NCI-H2171 treated with DMSO at 0.1 percent for 48 hours (cell line): ENCODE data around the gene DUSP7.

Experiments used
- DNase-seq: peaks from one replicate; lab custom pipeline; 2025; lab: John Stamatoyannopoulos, UW

DUSP7 gene

GRCh38 chr3:52086461-52086860 is 30.1 kb upstream of the DUSP7 start:
- no peak for DNase-seq

GRCh38 chr3:52085681-52086282 is 29.4 kb upstream of the DUSP7 start:
- DNase-seq, result no peak

- no peak for DNase-seq
Observed at GRCh38 chr3:52084954-52085680, 28.7 kb upstream of the DUSP7 start.

GRCh38 chr3:52084216-52084945 is 28.0 kb upstream of the DUSP7 start:
- no peak for DNase-seq

GRCh38 chr3:52083556-52084087 is 27.3 kb upstream of the DUSP7 start:
- DNase-seq, result no peak

- DNase-seq, result no peak
Observed at GRCh38 chr3:52082951-52083350, 26.6 kb upstream of the DUSP7 start.

- DNase-seq, result no peak
Observed at GRCh38 chr3:52080830-52081719, 24.7 kb upstream of the DUSP7 start.

- no peak for DNase-seq
Observed at GRCh38 chr3:52079958-52080357, 23.6 kb upstream of the DUSP7 start.

- no peak for DNase-seq
Observed at GRCh38 chr3:52078781-52079560, 22.6 kb upstream of the DUSP7 start.

GRCh38 chr3:52077925-52078324 is 21.6 kb upstream of the DUSP7 start:
- no peak for DNase-seq

- DNase-seq, result no peak
Observed at GRCh38 chr3:52076896-52077780, 20.8 kb upstream of the DUSP7 start.

GRCh38 chr3:52073490-52073889 is 17.1 kb upstream of the DUSP7 start:
- DNase-seq, result no peak

- DNase-seq, result no peak
Observed at GRCh38 chr3:52072471-52072870, 16.1 kb upstream of the DUSP7 start.

- DNase-seq, result no peak
Observed at GRCh38 chr3:52072020-52072419, 15.6 kb upstream of the DUSP7 start.

GRCh38 chr3:52070724-52071621 is 14.6 kb upstream of the DUSP7 start:
- DNase-seq, result no peak

- DNase-seq, result no peak
Observed at GRCh38 chr3:52069855-52070254, 13.5 kb upstream of the DUSP7 start.

- no peak for DNase-seq
Observed at GRCh38 chr3:52069135-52069534, 12.8 kb upstream of the DUSP7 start.

- no peak for DNase-seq
Observed at GRCh38 chr3:52068730-52069129, 12.4 kb upstream of the DUSP7 start.

GRCh38 chr3:52068055-52068571 is 11.7 kb upstream of the DUSP7 start:
- no peak for DNase-seq
